ENCODE results near the gene GOLGA6L22.
"Not testable (repeated sequence)": the region's sequence is repeated elsewhere in the genome, so short reads cannot be mapped to it uniquely, and the experiment has no call there.

GOLGA6L22 gene

GRCh38 chr15:22458603-22459002, at the start of gene GOLGA6L22:
TSS of gene GOLGA6L22 (plus strand) at chr15:22458903. CDS start at chr15:22458994, 91 bp downstream.
- not testable (repeated sequence) for FAIRE-seq

- FAIRE-seq, result not testable (repeated sequence)
Observed at GRCh38 chr15:22417288-22417687, 41.4 kb upstream of the GOLGA6L22 start.

- FAIRE-seq, result not testable (repeated sequence)
Observed at GRCh38 chr15:22417795-22418194, 40.9 kb upstream of the GOLGA6L22 start.

- not testable (repeated sequence) for FAIRE-seq
Observed at GRCh38 chr15:22418212-22418611, 40.5 kb upstream of the GOLGA6L22 start.

- not testable (repeated sequence) for FAIRE-seq
Observed at GRCh38 chr15:22418666-22419065, 40.0 kb upstream of the GOLGA6L22 start.

GRCh38 chr15:22420340-22420739, 38.4 kb upstream of the GOLGA6L22 start:
- not testable (repeated sequence) for FAIRE-seq

- FAIRE-seq, result not testable (repeated sequence)
Observed at GRCh38 chr15:22429426-22429825, 29.3 kb upstream of the GOLGA6L22 start.

- FAIRE-seq, result not testable (repeated sequence)
Observed at GRCh38 chr15:22431687-22432086, 27.0 kb upstream of the GOLGA6L22 start.

- not testable (repeated sequence) for FAIRE-seq
Observed at GRCh38 chr15:22494490-22495113, 35.9 kb downstream of the GOLGA6L22 start.

- FAIRE-seq, result not testable (repeated sequence)
Observed at GRCh38 chr15:22497200-22497599, 38.5 kb downstream of the GOLGA6L22 start.

GRCh38 chr15:22498220-22498925, 39.7 kb downstream of the GOLGA6L22 start:
- FAIRE-seq, result not testable (repeated sequence)

- not testable (repeated sequence) for FAIRE-seq
Observed at GRCh38 chr15:22502272-22502671, 43.6 kb downstream of the GOLGA6L22 start.

GRCh38 chr15:22506959-22507358, 48.3 kb downstream of the GOLGA6L22 start:
- FAIRE-seq, result not testable (repeated sequence)

- not testable (repeated sequence) for FAIRE-seq
Observed at GRCh38 chr15:22516140-22516539, 57.4 kb downstream of the GOLGA6L22 start.
